NCI-H2171 treated with DMSO at 0.1 percent for 48 hours (cell line): Measurements from ENCODE around the gene XAB2.

Experiments used
- DNase-seq: peaks from one replicate; lab custom pipeline; 2025; lab: John Stamatoyannopoulos, UW

Gene XAB2

GRCh38 chr19:7629347-7630054 lies at the start of gene XAB2, which contains the start of gene PET100:
TSS of gene XAB2 (minus strand) at chr19:7629545. CDS start at chr19:7629527, 18 bp downstream.
TSS of gene PET100 (plus strand) at chr19:7629793. CDS start at chr19:7629834, 41 bp downstream.
- DNase-seq, result peak; percentile 98

DNA sequence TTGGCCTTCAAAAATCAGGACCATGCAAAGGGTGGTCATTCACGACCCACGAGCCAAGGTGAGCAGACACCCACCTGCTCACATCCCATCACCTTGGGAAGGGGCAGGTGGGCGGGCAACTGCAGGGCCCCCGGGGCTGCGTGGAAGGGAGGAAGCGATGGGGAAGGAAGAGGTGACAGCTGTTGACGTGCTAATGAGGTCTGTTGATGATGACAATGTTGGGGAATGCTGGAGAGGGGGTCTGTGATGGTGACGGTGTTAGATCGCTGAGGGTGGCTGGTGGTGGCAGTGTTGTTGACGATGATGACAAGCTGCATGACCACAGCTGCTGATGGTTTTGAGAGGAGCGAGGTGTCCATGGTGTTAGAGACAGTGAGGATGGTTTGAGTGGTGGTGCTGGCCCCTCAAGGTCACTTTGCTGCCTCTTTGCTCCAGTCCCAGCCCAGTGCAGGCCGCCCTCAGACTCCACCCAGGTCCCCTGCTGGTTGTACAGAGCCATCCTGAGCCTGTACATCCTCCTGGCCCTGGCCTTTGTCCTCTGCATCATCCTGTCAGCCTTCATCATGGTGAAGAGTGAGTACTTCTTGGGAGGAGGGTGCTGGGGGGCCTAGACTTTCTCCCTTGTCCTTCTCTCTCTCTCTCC lies 48.4 kb upstream of the XAB2 start:
- DNase-seq, result no peak

GRCh38 chr19:7676854-7677253 lies 47.5 kb upstream of the XAB2 start, which contains the start of gene MCEMP1:
TSS of gene MCEMP1 (plus strand) at chr19:7677090. CDS start at chr19:7677121, 31 bp downstream.
- DNase-seq, result no peak

- DNase-seq, result no peak
Measured at GRCh38 chr19:7676376-7676775, 47.0 kb upstream of the XAB2 start.

DNA sequence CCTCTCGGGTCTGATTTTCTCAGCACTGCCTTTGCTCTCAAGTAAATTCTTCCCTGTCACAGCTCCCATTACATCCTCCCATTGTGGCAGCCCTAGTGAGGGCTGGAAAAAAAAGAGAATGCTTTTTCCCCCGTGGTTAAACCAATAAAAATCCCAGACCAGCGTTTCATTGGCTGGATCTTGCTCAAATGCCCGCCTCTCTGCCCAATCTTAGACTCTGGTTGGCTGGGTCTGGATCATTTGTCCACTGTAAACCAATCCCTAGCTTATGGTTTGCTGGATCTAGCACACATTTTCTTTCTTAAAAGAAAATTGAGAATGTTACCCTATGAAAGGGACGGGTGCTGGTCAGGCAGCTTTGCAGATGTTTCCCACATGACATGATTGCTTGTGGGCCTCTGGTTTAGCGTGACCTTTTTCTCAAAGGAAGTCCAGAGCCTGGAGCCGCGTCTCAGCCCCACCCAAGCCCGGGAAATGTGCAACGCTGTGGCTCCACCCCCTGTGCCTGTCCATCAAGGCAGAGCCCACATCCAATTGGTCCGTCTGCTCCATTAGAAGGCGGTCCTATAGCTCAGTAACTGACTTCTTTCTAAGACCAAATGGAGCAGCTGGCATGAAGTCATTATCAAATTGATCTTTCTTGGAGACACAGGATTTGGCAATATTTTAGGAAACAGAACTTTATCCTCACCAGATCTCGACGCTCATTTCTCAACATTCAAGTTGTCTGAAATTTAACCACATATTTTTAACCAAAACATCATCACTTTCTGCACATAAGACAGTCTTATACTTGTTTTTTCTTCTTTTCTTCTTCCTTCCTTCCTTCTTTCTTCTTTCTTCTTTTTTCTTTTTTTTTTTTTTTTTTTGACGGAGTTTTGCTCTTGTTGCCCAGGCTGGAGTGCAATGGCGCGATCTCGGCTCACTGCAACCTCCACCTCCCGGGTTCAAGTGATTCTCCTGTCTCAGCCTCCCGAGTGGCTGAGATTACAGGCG lies 45.0 kb upstream of the XAB2 start:
- peak; percentile 86 for DNase-seq

DNA sequence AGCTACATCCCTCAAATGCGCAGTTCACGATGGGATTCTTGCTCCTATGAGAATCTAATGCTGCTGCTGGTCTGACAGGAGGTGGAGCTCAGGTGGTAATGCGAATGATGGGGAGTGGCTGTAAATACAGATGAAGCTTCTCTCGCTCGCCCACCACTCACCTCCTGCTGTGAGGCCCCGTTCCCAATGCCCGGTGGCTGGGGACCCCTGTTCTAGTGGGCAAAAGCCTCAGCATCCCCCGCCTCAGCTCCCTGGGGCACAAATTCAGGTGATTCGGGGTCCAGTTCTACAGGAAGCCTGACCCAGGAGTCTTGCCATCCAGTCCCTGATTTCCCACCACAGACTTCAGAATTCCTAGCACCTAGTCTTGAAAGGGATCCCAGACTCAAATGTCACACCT lies 43.2 kb upstream of the XAB2 start:
- no peak for DNase-seq

GRCh38 chr19:7670790-7671189 lies 41.4 kb upstream of the XAB2 start:
- no peak for DNase-seq

- no peak for DNase-seq
Measured at GRCh38 chr19:7670150-7670783, 40.9 kb upstream of the XAB2 start.

- no peak for DNase-seq
Measured at GRCh38 chr19:7669641-7670040, 40.3 kb upstream of the XAB2 start.

DNA sequence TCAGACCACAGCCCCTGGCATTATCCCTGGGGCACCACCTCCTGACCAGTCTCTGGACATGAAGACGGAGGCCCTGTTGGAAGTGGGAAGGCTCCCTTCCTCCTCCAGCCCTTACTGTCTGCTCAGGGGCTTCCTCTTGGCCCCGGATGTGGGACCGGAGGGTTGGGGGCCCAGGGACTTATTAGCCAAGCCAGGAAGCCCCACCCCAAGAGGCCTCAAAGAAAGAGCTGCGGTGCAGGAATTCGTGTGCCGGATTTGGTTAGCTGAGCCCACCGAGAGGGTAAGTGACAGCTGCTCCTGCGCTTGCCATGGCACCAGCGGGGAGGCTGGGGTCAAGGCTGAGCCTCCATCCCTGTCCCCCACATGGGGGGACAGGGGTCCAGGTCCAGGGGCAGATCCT lies 39.5 kb upstream of the XAB2 start, which contains the start of gene RETN:
RETN (plus strand) TSS at position 208 of the 400 bp plus-strand sequence. CDS start 278 bp downstream, outside the sequence.
- no peak for DNase-seq

DNA sequence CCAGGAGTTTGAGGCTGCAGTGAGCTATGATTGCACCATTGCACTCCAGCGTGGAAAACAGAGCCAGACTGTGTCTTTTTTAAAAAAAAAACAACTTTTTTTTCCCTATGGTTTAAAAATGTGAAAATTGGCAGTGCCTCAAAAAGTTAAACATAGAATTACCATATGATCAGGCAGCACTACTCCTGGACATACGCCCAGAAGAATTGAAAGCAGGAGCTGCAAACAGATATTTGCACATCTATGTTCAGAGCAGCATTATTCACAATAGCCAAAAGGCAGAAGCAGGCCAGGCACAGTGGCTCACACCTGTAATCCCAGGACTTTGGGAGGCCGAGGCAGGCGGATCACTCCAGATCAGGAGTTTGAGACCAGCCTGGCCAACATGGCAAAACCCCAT lies 35.7 kb upstream of the XAB2 start:
- no peak for DNase-seq

DNA sequence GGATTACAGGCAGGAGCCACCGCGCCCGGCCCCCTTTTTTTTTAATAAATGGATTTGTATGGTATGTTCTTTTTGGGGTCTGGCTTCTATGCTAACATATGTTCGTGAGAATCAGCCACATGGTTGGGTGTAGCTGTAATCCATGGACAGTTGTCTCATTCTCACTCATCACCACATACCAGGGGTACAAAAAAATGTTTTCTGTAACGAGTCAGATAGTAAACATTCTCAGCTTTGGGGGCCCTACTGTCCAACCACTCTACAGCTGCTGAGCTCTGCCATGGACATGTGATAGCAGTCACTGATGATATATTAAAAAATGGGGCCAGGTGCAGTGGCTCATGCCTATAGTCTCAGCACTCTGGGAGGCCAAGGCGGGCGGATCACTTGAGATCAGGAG lies 34.4 kb upstream of the XAB2 start:
- no peak for DNase-seq

DNA sequence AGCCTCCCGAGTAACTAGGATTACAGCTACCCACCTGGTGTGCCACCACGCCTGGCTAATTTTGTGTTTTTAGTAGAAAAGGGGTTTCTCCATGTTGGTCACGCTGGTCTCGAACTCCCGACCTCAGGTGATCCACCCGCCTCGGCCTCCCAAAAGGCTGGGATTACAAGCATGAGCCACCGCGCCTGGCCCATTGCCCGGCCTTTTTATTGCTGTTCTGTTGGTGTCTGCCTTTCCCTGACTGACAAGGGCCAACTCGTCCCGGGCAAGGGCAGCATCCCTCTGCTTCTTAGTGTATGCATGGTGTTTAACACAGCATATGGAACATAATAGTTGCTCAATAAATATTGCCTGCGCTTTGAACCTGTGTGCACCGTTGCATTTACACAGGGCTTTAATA lies 33.3 kb upstream of the XAB2 start:
- no peak for DNase-seq

DNA sequence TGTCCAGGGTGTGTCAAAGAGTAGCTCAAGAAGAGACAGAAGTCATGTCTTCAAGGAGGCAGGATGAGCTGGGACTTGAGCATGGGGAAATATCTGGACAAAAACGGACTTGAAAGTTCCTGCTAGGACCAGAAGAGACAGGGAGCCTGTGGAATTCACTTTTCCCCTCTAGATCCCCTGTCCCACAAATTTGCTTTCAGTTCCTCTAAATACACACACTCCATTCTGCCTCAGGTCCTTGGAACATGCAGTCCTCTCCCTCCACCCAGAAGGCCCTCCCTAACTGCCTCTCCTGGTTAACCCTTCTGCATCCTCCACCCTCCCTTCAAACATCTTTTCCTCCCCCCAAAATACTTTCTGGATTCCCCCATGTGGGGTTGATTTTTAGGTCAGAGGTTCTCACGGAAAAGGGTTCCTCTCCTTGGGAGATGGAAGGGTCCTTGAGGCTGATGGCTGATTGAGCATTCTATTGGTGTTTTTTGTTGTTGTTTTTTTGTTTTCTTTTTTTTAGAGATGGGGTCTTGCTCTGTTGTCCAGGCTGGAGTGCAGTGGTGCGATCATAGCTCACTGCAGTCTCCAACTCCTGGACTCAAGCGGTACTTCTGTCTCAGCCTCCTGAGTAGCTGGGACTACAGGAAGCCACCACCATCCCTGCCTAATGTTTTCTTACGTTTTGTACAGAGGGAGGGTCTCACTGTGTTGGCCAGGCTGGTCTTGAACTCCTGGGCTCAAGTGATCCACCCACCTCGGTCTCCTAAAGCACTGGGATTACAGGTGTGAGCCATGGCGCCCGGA lies 32.6 kb upstream of the XAB2 start:
- DNase-seq, result no peak

- DNase-seq, result peak; percentile 14
Measured at GRCh38 chr19:7658219-7658686, 28.9 kb upstream of the XAB2 start.

- DNase-seq, result no peak
Measured at GRCh38 chr19:7657131-7657751, 27.9 kb upstream of the XAB2 start.

- no peak for DNase-seq
Measured at GRCh38 chr19:7655581-7655980, 26.2 kb upstream of the XAB2 start.

DNA sequence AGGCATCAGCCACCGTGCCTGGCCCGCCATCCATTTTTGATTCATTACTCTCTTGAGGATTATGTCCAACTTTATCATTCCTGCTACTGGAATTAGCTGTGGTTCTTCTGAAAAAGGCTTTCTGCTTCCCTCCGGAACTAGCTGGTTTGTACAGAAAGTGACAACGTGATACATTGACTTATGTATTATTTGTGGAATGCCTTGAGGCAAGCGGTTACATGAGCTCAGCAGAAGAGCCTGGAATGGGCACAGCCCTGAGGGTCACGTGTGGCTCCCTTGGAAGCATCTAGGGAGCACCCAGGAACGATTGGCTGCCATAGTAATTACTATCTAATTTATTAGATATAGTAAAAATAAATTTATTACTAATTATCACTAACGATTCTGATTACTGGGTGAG lies 25.1 kb upstream of the XAB2 start:
- no peak for DNase-seq

- peak; percentile 88 for DNase-seq
Measured at GRCh38 chr19:7652061-7652641, 22.8 kb upstream of the XAB2 start.

- no peak for DNase-seq
Measured at GRCh38 chr19:7650148-7650547, 20.8 kb upstream of the XAB2 start.
